Iris pigment epithelial cell (primary cell): ENCODE measurements around the gene LMNTD2.

Experiments used
- DNase-seq: peaks from one replicate; pipeline ENCODE4 v3.0.0-alpha.2; 2011; ENCODE audit warnings: low read depth

Gene LMNTD2

DNA sequence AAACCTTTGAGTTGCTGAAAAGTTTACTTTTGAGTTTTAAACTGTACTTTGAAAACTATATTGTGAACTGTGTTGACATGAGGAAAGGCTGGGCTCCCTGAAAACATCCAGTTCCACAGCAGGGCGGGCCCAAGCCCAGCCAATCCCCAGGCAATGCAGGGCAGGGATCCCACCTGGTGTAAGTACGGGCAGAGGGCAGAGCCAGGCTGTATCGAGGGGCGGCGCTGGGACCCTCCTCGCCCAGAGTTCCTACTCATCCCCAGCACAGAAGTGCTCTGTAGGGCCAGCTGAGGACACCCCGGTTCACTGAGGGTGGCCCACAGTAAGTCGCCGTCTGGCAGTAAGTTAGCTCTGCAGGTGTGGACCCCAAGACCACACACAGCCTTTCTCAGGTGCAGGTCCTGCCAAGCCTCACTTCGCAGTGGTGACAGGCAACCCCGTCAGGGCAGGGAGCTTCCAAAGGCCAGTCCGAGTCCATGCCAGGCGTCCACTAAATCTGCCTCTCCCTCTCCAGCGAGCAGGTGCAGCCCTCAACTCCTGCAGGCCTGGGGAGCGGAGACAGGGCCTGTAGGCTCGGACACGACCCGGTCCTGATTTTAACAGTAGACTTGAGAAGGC is 6.6 kb upstream of the LMNTD2 start:
- DNase-seq, result no peak

DNA sequence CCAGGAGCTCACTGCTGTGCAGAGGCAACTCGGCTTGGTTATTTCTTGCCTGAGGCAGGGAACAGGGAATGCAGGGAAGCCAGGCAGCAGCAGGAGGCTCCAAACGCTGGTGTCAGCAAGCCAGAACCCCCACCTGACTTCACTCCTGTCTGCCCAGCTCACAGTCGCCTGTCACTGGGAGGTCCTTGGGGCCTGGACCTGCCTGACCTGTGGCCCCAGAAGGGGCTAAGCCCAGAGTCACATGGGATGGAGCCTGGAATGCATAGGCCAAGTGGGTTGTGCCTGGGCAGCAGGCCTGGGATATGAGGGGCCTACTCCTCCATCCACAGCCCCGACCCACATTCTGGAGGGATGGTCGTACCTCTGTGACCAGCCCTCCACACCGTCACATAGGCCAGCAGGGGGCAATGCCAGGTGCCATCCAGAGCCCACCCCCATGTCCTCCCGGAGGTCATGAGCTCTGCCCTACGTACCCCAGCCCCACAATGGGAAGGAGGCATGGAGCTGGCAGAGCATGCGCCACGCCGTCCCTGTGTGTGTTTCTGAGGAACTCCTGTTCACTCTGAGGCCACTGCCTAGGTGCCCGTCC is 5.5 kb upstream of the LMNTD2 start:
- no peak for DNase-seq

DNA sequence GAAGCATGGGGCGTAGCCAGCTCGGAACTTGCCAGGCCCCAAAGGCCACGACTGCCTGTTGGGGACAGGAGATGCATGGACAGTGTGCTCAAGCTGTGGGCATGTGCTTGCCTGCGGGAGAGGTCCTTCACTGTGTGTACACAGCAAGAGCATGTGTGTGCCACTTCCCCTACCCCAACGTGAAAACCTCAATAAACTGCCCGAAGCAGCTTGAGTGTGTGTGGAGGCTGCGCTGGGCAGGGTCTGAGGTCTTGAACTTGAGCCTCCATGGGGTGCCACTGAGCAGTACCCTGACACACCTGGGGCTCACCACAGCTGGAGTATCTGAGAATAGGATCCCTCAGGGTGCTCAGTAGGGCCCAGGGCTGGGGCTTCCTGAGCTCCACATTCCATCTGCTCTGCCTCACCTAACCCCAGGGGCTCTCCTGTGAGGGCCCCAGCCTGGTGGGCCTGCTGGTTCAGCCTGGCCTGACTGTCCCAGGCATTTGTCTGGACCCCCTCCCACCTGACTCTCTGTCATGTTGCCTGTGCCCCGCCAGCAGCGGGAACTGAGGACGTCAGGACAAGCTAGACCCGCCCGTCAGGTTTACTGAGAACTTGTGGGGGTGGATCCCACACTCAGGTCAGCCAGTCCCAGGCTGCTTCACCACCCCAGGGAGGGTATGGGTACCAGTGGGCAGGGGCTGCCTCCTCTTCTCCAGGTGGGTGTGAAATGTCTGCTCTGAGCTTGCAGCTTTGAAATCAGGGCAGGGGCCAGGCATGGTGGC is 3.5 kb upstream of the LMNTD2 start:
- no peak for DNase-seq

DNA sequence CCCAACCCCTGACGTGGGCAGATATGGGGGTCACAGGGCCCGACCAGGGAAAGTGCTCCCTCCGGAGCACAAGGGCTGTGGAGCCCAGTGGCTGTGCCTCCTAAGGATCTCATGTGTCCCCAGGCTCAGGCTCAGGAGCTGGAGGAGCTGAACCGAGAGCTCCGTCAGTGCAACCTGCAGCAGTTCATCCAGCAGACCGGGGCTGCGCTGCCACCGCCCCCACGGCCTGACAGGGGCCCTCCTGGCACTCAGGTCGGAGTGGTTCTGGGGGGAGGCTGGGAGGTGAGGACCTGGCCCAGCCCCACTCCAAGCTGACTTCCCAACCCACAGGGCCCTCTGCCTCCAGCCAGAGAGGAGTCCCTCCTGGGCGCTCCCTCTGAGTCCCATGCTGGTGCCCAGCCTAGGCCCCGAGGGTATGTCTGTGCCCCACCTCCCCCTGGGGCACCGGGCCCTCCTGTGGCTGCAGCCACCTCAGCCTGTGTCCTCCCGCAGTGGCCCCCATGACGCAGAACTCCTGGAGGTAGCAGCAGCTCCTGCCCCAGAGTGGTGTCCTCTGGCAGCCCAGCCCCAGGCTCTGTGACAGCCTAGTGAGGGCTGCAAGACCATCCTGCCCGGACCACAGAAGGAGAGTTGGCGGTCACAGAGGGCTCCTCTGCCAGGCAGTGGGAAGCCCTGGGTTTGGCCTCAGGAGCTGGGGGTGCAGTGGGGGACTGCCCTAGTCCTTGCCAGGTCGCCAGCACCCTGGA is 2.7 kb upstream of the LMNTD2 start:
- DNase-seq, result no peak

DNA sequence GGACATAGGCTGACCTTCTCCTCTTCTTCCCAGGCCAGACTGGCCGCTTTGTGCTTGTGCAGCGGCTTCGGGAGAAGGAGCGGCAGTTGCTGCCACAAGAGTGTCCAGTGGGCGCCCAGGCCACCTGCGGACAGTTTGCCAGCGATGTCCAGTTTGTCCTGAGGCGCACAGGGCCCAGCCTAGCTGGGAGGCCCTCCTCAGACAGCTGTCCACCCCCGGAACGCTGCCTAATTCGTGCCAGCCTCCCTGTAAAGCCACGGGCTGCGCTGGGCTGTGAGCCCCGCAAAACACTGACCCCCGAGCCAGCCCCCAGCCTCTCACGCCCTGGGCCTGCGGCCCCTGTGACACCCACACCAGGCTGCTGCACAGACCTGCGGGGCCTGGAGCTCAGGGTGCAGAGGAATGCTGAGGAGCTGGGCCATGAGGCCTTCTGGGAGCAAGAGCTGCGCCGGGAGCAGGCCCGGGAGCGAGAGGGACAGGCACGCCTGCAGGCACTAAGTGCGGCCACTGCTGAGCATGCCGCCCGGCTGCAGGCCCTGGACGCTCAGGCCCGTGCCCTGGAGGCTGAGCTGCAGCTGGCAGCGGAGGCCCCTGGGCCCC is 1.6 kb upstream of the LMNTD2 start:
- no peak for DNase-seq

DNA sequence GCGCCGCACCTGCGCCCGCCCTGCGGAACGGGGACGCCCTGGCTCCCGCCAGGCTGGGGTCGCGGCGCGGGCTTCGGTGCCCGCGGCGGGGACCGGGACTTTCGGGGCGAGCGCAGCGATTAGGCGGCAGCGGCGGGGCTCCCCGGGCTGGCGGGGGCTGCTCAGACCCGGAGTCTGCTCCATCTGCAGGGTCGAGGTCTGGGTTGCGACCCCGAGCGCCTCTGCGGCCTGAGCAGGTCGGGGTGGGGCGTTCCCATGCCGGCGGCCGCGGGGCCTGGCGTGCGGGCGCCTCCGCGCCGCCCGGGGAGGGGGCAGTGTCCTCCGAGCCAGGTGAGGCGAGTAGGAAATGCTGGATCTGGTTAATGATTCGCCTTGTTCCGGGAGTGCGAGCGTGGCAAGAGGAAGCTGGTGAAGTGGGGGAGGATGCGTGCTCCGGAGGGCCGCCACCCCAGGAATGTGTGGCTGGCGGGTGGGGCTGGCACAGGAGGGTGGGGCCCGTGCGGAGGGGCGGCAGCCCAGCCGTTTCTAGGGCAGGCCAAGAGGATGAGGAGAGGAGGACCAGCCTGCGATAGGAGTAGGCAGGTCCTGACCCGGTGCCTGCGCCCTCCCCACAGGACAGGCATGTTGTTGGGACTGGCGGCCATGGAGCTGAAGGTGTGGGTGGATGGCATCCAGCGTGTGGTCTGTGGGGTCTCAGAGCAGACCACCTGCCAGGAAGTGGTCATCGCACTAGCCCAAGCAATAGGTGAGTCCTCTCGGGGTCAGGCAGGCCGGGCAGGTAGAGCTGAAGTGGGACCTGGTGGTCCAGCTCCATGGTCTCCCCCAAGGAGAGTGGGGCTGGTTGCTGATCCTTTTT is 838 bp upstream of the LMNTD2 start:
- DNase-seq, result peak; percentile 11

DNA sequence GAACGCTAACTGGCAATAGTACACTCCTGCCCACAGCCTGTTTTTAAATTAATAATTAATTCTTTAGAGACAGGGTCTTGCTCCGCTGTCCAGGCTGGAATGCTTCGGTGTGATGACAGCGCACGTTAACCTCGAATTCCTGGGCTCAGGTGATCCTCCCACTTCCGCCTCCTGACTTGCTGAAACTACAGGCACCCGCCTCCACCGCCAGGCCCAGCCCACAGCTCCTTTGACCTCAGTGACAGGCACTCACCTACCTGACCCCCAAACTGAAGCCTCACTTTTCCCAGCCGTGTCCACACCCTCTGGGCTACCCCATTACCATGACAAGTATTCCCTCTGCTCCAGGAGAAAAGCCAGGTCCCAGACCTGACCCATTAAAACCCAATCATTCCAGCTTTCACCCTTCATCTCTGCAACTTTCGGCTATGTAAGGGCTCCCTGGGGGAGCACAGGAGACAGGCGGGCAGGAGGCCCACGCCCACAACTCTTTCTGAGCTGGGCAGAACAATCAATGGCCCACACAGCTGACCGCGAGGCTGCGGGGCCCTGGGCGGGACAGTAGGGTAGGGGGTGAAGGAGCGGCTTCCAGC is 730 bp downstream of the LMNTD2 start:
- no peak for DNase-seq

DNA sequence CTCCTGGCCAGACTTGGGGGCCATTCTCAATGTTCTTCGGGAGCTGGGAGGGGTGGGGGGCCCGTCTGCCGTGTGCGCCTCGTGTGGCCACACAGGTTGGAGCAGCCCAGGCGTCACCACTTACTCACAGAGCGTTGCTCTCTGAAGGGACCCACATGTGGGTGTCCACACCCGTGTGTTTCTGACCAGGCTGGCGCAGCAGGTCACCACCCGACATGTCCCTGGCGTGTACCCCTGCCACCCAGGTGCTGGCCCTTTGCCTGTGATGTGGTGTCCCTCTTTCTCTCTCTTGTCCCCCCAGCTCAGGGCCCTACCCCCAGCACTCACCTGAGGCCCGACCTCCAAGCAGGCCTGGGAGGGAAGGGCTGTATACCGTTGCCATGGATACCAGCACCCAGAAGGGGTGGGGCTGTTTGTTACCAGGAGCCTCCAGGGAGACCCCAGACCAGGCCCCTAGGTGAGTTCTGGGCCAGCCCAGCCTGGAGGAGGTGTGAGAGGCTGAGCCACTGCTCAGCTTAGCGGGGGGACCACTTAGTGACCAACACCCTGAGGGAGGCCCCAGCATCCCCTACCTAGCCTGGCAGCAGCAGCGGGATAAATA is 1.4 kb downstream of the LMNTD2 start:
- DNase-seq, result no peak

DNA sequence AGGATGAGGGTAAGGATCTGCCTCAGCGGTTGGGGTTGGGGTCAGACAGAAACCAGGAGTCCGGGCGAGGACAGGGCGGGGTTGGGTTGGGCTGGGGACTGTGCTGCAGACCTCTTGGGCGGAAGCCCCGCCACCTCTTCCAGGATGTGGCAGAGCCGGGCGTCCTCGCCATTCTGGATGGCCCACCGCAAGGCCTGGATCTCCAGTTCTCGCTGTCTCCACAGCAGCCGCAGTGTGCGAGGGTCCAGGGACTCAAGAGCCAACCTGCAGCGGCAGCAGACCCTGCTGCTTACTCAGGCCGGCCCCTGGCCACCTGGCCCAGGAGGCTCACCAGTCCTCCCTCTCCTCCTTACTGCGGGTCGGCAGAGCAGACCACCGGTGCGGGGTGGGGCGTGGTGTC is 2.0 kb downstream of the LMNTD2 start:
- no peak for DNase-seq

DNA sequence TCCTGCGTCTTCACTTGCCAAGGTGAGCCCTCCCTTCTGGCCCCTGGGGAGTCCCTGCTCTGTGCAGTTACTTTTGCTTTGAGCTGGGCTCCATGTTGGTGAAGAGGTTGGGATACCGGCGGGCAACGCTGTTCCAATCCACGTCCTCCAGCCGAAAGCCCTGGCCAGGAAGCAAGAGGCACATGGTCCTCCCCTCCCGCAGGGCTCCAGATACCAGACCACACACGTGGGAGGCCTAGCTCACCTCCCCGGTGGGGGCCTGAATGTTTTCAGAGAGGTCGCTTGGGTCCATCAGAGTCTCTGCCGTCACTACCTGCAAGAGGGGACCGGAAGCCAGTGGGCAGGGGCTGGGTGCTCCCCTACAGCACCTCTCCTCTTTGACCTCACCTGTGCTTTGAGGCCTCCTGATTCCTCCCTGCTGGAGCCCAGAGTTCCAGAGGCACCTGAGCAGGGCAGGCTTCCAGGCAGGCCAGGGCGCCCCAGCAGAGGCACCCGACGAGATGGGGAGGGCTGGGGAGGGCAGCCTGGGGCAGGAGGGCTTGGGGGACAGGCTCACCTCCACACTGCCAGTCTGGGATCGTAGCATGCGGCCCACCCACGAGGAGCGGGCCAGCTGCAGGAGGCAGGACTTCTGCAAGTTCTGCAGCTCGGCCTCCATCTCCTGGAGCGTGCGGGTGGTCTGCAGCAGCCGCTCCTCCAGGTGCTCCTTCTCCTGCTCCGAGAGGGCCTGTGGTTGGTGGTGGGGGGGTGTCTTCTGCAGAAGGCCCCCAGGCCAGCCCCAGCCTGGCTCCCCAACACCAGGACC is 3.0 kb downstream of the LMNTD2 start:
- DNase-seq, result no peak

DNA sequence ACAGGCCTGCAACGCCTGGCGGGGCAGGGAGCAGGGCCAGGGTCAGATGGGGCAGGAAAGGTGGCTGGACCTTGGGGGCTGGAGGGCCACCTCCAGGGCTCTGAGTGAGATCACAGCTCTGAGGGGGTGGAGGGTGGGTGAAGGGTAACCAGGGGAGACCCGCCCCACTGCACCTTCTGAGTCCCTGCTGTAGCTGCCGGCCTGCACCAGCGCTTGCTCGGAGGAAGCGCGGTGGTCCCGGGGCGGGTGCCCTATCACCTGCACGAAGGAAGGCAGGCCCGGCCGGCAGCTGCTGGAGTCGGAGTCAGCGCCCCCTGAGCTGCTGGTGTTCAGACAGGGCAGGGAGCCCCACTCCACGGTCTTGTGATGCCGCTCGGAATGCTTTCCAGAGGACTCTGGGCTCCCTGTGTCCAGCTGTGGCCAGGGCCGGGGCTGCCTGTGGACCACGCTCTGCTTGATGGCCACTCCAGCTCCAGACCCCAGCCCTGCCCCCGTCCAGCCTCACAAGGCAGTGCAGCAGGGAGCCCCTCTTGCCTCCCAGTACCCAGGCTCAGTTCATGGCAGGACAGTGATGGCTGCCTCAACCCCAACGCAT is 3.8 kb downstream of the LMNTD2 start:
- DNase-seq, result no peak

DNA sequence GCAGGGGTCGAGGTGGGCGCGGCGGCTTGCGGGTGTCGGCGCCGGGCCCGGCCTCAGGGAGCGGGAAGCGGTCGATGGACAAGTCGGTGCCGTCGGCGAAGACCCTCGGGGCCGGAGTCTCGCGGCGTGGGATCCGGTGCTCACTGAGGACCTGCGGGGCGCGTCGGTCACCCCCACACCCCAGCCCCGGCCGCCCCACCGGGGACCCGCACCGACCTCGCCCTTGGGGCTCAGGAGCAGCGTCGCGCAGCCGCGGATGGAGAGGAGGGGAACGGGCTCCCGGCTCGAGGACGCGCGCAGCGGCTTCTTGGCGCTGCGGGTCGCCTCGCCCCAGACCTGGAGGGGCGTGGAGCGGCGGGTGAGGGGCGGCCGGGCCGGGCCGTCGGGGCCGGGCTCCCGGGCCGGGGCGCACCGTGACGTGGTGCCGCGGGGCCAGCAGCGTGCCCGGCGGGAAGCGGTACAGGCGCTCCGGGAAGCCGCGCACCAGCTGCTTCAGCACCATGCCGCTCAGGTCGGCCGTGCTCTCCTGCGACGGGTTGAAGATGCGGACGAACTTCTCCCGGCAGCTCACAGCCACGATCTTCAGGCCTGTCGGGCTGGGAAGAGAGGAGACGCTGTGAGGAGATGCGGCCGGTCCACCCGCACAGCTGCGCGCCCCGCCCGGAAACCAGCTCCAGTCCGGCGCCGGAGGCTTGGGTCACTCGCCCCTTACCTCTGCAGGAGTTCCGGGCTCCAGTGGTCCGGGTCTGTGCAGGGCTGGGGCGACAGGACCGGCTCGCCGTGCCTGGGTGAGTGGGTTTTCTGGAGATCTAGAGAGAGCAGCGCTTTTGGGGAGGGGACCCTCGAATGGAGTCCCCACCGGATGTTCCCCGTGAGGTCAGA is 4.5 kb downstream of the LMNTD2 start:
- no peak for DNase-seq

DNA sequence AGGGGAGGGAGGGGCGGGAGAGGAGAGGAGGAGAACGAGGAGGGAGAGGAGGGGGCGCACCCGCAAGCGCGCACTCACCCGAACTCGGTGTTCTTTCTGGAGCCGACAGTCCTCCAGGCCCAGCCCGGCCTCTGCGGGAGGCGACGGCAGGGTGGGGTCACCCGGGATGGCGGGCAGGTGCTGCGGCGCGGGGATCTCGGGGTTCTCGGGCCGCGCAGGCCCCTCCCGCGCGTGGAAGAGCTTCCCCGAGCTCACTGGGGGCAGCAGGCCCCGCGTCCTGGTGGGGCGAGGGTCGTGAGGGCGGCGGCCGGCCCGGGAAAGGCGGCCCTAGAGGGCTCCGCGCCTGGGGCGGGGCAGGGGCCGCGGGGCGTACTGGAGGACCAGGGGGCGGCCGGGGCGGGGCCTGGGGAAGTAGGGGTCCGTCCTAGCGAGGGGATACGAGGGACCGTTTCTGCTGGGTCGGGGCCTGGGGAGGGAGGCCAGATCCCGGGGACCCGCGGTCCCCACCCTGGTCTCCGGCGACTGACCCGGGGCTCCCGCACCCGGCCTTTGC is 5.2 kb downstream of the LMNTD2 start:
- DNase-seq, result no peak

DNA sequence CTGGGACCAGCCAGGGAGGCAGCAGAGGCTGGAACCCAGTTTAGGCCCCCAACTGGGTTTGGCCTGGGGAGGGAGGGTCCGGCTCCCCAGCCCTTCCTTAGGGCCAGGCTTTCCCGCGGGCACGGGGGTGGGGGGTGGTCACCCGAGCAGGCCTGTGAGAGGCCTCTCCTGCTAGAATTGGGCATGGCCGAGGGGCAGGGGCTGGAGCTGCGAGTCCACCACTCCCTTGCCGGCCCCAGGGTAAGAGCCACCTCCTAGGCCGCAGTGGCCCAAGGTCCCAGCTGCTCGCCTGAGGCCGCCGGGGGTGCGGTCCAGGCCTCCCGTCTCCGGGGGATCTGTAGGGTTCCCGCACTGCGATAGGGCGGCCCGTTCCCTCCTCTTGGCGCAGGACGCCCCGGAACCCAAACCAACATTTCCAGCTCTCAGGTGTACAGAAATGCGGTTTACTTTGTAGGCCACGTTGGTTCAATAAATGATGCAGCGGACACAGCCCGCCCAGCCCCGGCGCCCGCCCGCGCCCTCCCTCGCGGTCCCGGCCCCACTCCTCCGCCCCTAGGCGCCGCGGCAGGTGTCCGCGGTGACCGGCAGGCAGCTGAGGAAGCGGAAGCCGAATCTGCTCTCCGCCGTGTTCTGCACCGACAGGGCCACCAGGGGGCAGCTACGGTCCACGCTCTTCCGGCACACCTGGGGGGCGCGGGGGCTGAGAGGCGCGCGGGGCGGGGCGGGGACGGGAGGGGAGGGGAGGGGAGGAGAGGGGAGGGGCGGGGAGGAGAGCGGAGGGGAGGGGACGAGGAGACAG is 5.9 kb downstream of the LMNTD2 start:
- peak; percentile 29 for DNase-seq

DNA sequence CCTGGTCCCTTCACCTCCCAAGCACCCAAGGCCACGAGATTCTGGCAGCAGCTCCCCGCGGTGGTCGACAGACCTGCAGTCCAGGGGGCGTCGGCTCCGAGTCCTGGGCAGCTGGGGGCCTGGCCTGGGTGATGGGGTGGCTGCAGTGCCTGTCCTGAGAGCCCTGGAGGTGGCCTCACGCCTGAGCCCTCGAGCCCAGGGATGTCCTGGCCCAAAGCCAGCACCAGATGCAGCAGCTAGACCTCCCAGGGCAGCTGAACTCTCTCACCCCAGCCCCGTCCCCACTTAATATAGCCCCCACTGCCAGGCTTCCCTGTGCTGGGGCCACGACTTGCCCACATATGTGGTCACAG is 6.6 kb downstream of the LMNTD2 start:
- DNase-seq, result no peak

DNA sequence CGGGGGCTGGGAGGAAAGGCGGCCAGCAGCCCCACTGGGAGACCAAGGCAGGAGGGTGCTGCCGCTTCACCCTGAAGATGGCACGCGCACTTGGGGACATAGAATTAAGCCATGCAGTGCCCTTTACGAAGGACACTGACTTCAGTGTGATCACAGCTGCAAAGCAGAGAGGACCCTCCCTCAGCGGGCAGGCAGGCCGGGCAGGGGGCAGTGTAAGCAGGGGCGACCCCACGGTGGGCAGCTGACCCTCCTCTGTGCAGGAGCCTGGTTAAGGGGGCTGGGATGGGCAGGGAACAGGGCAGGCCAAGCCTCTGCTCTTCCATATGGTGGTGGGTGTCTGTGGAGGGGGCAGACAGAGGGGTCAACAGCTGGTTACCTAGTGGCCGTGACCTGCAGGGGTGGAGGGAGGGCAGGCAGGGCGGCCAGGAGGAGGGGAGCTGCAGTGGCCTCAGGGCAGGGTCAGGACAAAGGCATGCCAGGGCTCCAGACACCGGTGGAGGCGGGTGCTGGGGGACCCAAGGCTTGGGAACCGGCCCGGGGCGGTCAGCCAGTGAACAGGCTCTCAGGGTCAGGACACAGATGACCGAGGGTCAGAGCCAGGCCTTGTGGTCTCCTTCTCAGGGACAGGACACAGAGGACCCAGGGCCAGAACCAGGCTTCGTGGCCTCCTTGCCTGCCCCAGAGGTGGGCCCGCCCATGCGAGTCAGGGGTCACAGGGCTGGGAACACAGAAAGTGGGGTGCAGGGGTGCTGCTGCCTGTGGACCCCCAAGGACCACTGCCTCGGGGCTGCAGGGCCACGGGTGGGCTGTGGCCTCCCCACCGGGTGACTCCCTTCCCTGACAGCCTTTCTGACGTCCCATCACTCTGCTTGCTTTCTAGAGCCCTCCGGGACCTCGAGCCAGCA is 7.2 kb downstream of the LMNTD2 start:
- no peak for DNase-seq
